PC-9 (cell line): ENCODE results near the gene TCHH. TPM values are rescaled to one million over a fixed set of nuclear protein-coding genes. Genes with fewer than 3 reads are reported as not detected.

Source experiments
- BruUV-seq: library from RNA; stranded (reverse); fragments of 400-500 nt; replicated peaks from 2 replicates; lab custom pipeline; 2021; lab: Mats Ljungman, UMichigan
- CTCF ChIA-PET: fragments of 300-600 bp; sonication (Branson Sonifier 250); formaldehyde crosslinking; loops from one replicate; lab custom pipeline; 2022; ENCODE audit warnings: antibody characterized with exemption; lab: Charles Lee
- POLR2A ChIA-PET: fragments of 300-600 bp; sonication (Branson Sonifier 250); formaldehyde crosslinking; loops from one replicate; lab custom pipeline; 2022; ENCODE audit warnings: antibody characterized with exemption; ENCODE audit not compliant: unreplicated experiment; lab: Charles Lee
- DNase-seq, 2 experiments: peaks; one replicate each; pipeline versions ENCODE4 v3.0.0 to v3.0.0-alpha.2; 2015 to 2022; ENCODE audit warnings: mixed read lengths in 1 of 2
- H2AFZ ChIP-seq: fragments of 200-600 bp; sonication (generic); 2 replicates; pipeline ENCODE4 v1.8.1; 2017; ENCODE audit warnings: antibody characterized with exemption
- H3F3A ChIP-seq: fragments of 200-600 bp; sonication (generic); 2 replicates; pipeline ENCODE4 v1.8.1; 2017; ENCODE audit warnings: antibody characterized with exemption, mild to moderate bottlenecking, low read depth; ENCODE audit not compliant: insufficient read depth
- H3K27ac ChIP-seq: fragments of 200-600 bp; sonication (generic); 2 replicates; pipeline ENCODE4 v1.6.1; 2016; ENCODE audit warnings: mixed run types
- H3K27me3 ChIP-seq: fragments of 200-600 bp; sonication (generic); 2 replicates; pipeline ENCODE4 v1.6.1; 2016; ENCODE audit warnings: low read depth, mixed run types; ENCODE audit not compliant: insufficient read depth
- H3K36me3 ChIP-seq: fragments of 200-600 bp; sonication (generic); 2 replicates; pipeline ENCODE4 v1.6.1; 2016; ENCODE audit warnings: low read depth, mixed run types
- H3K4me1 ChIP-seq: fragments of 200-600 bp; sonication (generic); replicated peaks from 2 replicates; pipeline ENCODE4 v1.6.1; 2016; ENCODE audit warnings: mixed run types; ENCODE audit not compliant: insufficient read depth
- H3K4me2 ChIP-seq: fragments of 200-600 bp; sonication (generic); 2 replicates; pipeline ENCODE4 v1.6.1; 2017; ENCODE audit warnings: mixed run types
- H3K4me3 ChIP-seq: fragments of 200-600 bp; sonication (generic); 2 replicates; pipeline ENCODE4 v1.6.1; 2016; ENCODE audit warnings: mixed run types
- H3K79me2 ChIP-seq: fragments of 200-600 bp; sonication (generic); 2 replicates; pipeline ENCODE4 v1.6.1; 2017; ENCODE audit warnings: low read depth, mixed run types
- H3K9me2 ChIP-seq: fragments of 200-600 bp; sonication (generic); 2 replicates; pipeline ENCODE4 v1.8.1; 2017; ENCODE audit warnings: mild to moderate bottlenecking; ENCODE audit not compliant: insufficient read depth
- H3K9me3 ChIP-seq: fragments of 200-600 bp; sonication (generic); 2 replicates; pipeline ENCODE4 v1.8.1; 2016; ENCODE audit warnings: low read depth; ENCODE audit not compliant: insufficient read depth
- H4K20me1 ChIP-seq: fragments of 200-600 bp; sonication (generic); 2 replicates; pipeline ENCODE4 v1.8.1; 2017; ENCODE audit not compliant: insufficient read depth
- CTCF ChIP-seq: fragments of 200-600 bp; sonication (generic); conservative IDR thresholded peaks from 2 replicates; pipeline ENCODE4 v1.6.1; 2017; ENCODE audit warnings: mixed run types, antibody characterized with exemption, mild to moderate bottlenecking, moderate library complexity
- EZH2 ChIP-seq: fragments of 200-600 bp; sonication (generic); IDR thresholded peaks from 2 replicates; pipeline ENCODE4 v1.8.0; 2017; ENCODE audit warnings: antibody characterized with exemption, low read depth
- intact Hi-C: fragments of 100-400 bp; cut with micrococcal nuclease; formaldehyde crosslinking; loops from one replicate; pipeline ENCODE4 v1.10.0; 2022; ENCODE audit not compliant: unreplicated experiment
- total RNA-seq: library from RNA; stranded (reverse); gene quantifications from 2 replicates; pipeline ENCODE4 v1.2.3, GENCODE V29; 2021

Gene TCHH
- total RNA-seq, 1 experiment from 2014 or later, result 0.04 TPM

GRCh38 chr1:152072311-152072710, 42.9 kb downstream of the TCHH start:
- CTCF ChIA-PET, result no interaction called here
- no peaks in the 10 kb centered on the region for H3F3A ChIP-seq
- BruUV-seq, result no TSS peak
- no peaks in the 10 kb centered on the region for H4K20me1 ChIP-seq
- no peak overlapping the region for H3K4me2 ChIP-seq
- no peaks in the 10 kb centered on the region for H3K79me2 ChIP-seq
- H3K9me2 ChIP-seq, result no peaks in the 10 kb centered on the region
- intact Hi-C loops, result no loop called here
- no peaks in the 10 kb centered on the region for H3K36me3 ChIP-seq
- no peak for DNase-seq
- no peak overlapping the region for H2AFZ ChIP-seq
- no peak overlapping the region for H3K4me3 ChIP-seq
- POLR2A ChIA-PET, result no interaction called here
- H3K27ac ChIP-seq, result no peak overlapping the region
- TF ChIP-seq CTCF (no peak), EZH2 (no peak)
- peaks cover 8% of the 10 kb centered on the region; the same call in 1 of the 2 replicates for H3K27me3 ChIP-seq
- no peaks in the 10 kb centered on the region for H3K9me3 ChIP-seq
- H3K4me1 ChIP-seq, result no peaks in the 10 kb centered on the region

DNA sequence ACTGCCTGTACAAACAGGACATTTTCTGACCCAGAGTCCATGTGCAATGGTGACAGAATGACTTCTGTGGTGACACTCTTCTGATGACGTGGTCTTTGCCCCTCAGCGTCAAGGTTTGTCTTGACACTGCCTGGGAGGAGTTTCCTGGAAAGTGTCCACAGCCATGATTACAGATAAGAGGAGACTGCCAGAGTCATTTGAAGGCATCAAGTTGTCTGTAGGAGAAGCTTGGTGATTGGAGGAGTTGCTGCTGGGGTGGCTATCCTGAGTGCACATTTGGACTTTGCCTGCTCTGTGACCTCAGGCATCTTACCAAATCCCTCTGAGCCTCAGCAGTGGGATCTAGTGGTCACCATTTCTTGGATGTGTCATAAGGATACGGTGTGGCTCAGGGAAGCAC, 44.1 kb downstream of the TCHH start:
- H3K9me3 ChIP-seq, result no peaks in the 10 kb centered on the region
- intact Hi-C loops, result no loop called here
- ChIA-PET POLR2A (interaction anchor here (0.6 kb wide), 1 partner anchor 276 kb away, joined by 3 read pairs; no protein-coding TSS in a partner anchor), CTCF (no interaction called here)
- DNase-seq, result no peak
- peaks cover under 1% of the 10 kb centered on the region; the same call in 1 of the 2 replicates for H3K27me3 ChIP-seq
- H3K4me3 ChIP-seq, result no peak overlapping the region
- H3K4me2 ChIP-seq, result no peak overlapping the region
- no peak overlapping the region for H3K27ac ChIP-seq
- no peaks in the 10 kb centered on the region for H3K36me3 ChIP-seq
- TF ChIP-seq CTCF, result no peak
- no peak for TF ChIP-seq EZH2
- no peaks in the 10 kb centered on the region for H3K79me2 ChIP-seq
- no peaks in the 10 kb centered on the region for H3K9me2 ChIP-seq
- H4K20me1 ChIP-seq, result no peaks in the 10 kb centered on the region
- H3K4me1 ChIP-seq, result no peaks in the 10 kb centered on the region
- no peak overlapping the region for H2AFZ ChIP-seq
- BruUV-seq, result no TSS peak
- no peaks in the 10 kb centered on the region for H3F3A ChIP-seq

DNA sequence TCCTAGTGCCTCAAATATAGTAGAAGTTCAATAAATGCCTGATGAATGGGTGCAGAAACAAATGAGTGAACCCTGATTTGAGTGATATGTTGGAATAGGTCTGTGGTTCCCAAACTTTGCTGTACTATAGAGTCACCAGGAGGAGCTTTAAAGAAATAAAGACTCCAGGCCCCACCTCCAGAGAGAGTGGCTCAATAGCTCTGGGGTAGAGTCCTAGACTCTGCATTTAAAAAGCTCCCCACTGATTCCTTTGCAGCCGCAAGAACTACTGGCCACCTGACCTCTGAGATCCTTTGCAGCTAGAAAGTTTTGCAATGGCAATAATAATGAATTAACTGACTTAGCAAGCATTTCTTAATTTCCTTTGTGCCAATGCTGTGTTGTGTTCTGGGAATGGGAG, 47.3 kb downstream of the TCHH start:
- H3K36me3 ChIP-seq, result no peaks in the 10 kb centered on the region
- no peaks in the 10 kb centered on the region for H3K79me2 ChIP-seq
- no peaks in the 10 kb centered on the region for H3F3A ChIP-seq
- H3K27ac ChIP-seq, result no peak overlapping the region
- H3K9me2 ChIP-seq, result no peaks in the 10 kb centered on the region
- H4K20me1 ChIP-seq, result no peaks in the 10 kb centered on the region
- ChIA-PET POLR2A (no interaction called here), CTCF (interaction anchor here (0.5 kb wide), 1 partner anchor 28 kb away, joined by 3 read pairs; no protein-coding TSS in a partner anchor)
- BruUV-seq, result no TSS peak
- no peak overlapping the region for H2AFZ ChIP-seq
- no peak for TF ChIP-seq CTCF
- no peak for TF ChIP-seq EZH2
- no peak overlapping the region for H3K4me3 ChIP-seq
- no peaks in the 10 kb centered on the region for H3K9me3 ChIP-seq
- intact Hi-C loops, result no loop called here
- no peaks in the 10 kb centered on the region for H3K4me1 ChIP-seq
- DNase-seq, result no peak
- H3K27me3 ChIP-seq, result peaks cover 8% of the 10 kb centered on the region; the same call in 1 of the 2 replicates
- no peak overlapping the region for H3K4me2 ChIP-seq
